Retinal pigment epithelial cell (primary cell): ENCODE results near the gene WDFY3.

Experiments
- DNase-seq: peaks from one replicate; pipeline ENCODE4 v3.0.0-alpha.2; 2010; ENCODE audit warnings: low read depth
- H3K4me3 ChIP-seq: 2 replicates; pipeline ENCODE4 v1.5.1; 2011; ENCODE audit warnings: mild to moderate bottlenecking, low read length, control low read depth, moderate library complexity
- TF ChIP-seq, protein P1 (sequence below): conservative IDR thresholded peaks from 2 replicates; pipeline ENCODE4 v1.5.1; 2011; ENCODE audit warnings: low read depth, low read length, control low read depth, inconsistent platforms

WDFY3 gene, protein sequence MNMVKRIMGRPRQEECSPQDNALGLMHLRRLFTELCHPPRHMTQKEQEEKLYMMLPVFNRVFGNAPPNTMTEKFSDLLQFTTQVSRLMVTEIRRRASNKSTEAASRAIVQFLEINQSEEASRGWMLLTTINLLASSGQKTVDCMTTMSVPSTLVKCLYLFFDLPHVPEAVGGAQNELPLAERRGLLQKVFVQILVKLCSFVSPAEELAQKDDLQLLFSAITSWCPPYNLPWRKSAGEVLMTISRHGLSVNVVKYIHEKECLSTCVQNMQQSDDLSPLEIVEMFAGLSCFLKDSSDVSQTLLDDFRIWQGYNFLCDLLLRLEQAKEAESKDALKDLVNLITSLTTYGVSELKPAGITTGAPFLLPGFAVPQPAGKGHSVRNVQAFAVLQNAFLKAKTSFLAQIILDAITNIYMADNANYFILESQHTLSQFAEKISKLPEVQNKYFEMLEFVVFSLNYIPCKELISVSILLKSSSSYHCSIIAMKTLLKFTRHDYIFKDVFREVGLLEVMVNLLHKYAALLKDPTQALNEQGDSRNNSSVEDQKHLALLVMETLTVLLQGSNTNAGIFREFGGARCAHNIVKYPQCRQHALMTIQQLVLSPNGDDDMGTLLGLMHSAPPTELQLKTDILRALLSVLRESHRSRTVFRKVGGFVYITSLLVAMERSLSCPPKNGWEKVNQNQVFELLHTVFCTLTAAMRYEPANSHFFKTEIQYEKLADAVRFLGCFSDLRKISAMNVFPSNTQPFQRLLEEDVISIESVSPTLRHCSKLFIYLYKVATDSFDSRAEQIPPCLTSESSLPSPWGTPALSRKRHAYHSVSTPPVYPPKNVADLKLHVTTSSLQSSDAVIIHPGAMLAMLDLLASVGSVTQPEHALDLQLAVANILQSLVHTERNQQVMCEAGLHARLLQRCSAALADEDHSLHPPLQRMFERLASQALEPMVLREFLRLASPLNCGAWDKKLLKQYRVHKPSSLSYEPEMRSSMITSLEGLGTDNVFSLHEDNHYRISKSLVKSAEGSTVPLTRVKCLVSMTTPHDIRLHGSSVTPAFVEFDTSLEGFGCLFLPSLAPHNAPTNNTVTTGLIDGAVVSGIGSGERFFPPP (N-terminal part only)

DNA sequence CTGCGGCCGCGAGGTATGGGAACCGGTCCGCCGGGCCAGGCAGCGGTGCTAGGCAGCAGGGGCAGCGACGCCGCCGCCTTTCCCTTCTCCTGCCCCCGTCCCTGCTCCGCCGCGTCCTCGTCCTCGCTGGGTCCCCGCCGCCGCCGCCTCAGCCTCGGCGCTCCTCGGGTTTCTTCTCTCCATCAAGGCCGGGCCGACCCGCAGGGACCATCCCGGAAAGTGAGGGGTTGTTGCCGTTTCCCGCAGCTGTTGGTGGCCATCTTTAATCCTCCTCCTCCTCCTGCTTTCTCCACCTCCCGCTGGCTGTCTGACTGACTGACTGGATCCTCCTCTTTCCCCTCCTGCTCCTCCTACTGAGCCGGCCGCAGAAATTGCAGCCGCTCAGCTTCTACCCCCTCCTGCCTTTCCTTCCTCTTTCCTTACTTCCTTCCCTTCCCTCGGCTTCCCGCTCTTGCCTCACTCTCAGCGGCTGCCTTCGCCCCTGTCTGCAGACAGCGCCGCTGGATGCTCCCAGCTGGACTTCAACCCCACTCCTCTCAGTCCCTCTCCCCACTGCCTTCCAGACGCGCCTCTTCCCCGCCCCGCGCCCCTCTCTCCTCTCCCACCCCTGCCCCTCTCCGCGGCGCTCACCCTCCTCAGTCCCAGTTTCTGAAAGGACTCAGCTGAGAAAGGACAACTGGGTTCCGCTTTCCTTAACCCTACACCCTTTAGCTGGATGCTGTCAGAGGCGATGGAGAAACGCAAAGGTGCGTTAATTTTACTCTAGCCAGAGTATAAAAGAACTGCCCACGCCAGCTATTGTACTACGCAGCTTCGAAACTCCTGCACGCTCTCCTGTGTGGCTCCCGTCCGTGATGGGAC lies at the start of gene WDFY3:
Gene WDFY3, minus strand, starts transcription at position 309 of the 861 bp plus-strand sequence. CDS start 106,099 bp downstream, outside the sequence.
- TF ChIP-seq, protein P1, sequence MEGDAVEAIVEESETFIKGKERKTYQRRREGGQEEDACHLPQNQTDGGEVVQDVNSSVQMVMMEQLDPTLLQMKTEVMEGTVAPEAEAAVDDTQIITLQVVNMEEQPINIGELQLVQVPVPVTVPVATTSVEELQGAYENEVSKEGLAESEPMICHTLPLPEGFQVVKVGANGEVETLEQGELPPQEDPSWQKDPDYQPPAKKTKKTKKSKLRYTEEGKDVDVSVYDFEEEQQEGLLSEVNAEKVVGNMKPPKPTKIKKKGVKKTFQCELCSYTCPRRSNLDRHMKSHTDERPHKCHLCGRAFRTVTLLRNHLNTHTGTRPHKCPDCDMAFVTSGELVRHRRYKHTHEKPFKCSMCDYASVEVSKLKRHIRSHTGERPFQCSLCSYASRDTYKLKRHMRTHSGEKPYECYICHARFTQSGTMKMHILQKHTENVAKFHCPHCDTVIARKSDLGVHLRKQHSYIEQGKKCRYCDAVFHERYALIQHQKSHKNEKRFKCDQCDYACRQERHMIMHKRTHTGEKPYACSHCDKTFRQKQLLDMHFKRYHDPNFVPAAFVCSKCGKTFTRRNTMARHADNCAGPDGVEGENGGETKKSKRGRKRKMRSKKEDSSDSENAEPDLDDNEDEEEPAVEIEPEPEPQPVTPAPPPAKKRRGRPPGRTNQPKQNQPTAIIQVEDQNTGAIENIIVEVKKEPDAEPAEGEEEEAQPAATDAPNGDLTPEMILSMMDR, result peak; percentile 6
- peak; percentile 74 for DNase-seq
- H3K4me3 ChIP-seq, result peak within 1 kb of the TSS; percentile 82

DNA sequence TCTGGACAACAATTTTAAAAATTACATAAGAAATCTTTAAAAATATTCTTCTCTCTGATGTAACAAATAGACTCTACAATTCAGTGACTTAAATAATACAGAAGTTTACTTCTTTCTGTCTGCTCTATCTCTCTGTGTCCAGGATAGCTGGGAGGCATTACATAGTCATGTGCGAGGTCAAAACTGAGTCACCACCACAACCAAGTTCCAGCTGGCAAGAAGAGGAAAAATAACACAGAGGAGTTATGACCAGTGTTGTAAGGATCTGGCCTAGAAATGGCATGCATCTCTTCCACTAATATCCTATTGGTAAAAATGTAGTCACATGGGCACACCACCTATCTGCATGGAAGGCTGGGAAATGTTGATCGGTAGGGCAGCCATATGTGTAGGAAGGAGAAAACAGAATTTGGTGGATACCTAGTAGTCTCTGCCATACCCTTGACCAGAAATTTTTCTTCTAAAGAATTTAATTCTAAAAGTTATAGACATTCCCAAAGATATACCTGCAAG lies 39.4 kb upstream of the WDFY3 start:
- no peak overlapping the region for H3K4me3 ChIP-seq
- TF ChIP-seq, protein P1, result no peak
- peak; percentile 41 for DNase-seq

DNA sequence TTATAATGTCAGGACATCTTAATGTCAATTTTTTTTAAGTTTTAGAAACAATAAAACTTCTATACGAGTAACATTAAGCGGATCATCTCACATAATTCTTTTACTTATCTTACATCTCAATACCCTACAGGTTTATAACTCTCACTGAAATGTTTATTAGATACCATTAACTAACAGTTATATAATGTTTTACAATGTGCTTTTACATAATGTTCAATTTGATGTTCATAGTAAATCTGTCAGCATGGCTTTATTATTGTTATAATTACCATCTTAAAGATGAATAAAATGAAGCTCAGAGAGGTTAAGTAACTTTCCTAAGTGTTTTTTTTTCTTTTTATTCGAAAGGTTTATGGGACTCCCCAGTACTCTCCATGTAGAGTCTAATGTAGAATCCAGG lies 33.9 kb upstream of the WDFY3 start:
- TF ChIP-seq, protein P1, result no peak
- no peak overlapping the region for H3K4me3 ChIP-seq
- DNase-seq, result no peak

DNA sequence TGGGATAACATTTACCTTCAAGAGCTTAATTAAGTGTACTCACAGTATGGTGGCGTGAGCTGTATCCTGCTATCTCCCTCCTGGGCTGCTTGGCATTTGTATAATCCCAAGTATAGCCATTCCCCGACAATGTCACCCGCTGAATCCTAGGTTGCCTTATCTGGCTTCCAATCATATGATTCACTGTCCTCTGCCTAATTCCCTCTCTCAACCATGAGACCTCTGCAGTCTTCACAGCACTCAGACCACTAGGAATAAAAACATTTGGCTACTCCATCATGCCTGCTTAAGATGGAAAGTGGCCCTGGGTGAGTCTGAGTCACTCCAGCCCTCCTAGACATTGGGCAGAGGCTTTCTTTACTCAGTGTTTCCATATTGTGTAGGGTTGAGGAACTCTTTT lies 28.9 kb upstream of the WDFY3 start:
- DNase-seq, result peak; percentile 33
- H3K4me3 ChIP-seq, result no peak overlapping the region
- TF ChIP-seq, protein P1, result no peak

DNA sequence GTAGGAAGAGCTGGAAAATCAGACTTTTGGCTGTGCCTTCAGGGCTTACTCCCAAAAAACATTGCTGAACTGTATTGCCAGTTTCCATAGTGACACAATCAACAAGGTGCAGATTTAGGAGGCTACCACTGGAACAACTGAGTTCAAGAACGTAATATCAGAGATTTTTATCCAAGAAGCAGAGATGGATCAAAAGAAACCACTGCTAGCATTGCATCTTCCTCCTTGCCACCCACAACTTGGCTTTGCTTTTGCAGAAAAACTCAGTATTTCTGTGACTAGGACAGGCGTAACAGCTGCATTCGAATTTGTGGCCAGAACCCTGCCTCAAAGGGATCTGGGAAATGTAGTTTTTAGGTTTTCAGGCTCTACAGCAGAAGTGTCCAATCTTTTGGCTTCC lies 27.8 kb upstream of the WDFY3 start:
- TF ChIP-seq, protein P1, result no peak
- no peak overlapping the region for H3K4me3 ChIP-seq
- DNase-seq, result no peak

DNA sequence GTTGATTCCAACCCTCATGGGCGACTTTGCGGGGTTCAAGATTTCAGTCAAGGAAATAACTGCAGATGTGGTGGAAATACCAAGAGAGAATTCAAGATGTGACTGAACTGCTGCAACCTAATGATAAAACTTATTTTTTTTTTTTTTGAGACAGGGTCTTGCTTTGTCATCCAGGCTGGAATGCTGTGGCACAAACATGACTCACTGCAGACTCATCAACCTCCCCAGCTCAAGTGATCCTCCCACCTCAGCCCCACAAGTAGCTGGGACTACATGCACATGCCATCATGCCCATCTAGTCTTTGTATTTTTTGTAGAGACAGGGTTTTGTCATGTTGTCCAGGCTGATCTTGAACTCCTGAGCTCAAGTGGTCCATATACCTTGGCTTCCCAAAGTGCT lies 19.5 kb upstream of the WDFY3 start:
- TF ChIP-seq, protein P1, result no peak
- no peak overlapping the region for H3K4me3 ChIP-seq
- no peak for DNase-seq
